HG02798 (cell line): Measurements from ENCODE around the gene KCNN3.

Experiments
- ATAC-seq: cut with Tn5 transposase; IDR thresholded peaks from one replicate; pipeline ENCODE4 v1.9.1; 2021; ENCODE audit warnings: mild to moderate bottlenecking; ENCODE audit not compliant: unreplicated experiment, poor library complexity

Gene KCNN3

GRCh38 chr1:154881820-154882535 lies 11.9 kb upstream of the KCNN3 start:
- ATAC-seq: no peak

- ATAC-seq: no peak
Measured at GRCh38 chr1:154880671-154881070, 10.6 kb upstream of the KCNN3 start.

- no peak for ATAC-seq
Measured at GRCh38 chr1:154879038-154879421, 8.9 kb upstream of the KCNN3 start.

GRCh38 chr1:154878371-154879037 lies 8.4 kb upstream of the KCNN3 start:
- peak; percentile 66 for ATAC-seq

GRCh38 chr1:154877370-154877974 lies 7.4 kb upstream of the KCNN3 start:
- ATAC-seq: no peak

GRCh38 chr1:154876842-154877369 lies 6.8 kb upstream of the KCNN3 start:
- no peak for ATAC-seq

GRCh38 chr1:154874465-154874864 lies 4.4 kb upstream of the KCNN3 start:
- ATAC-seq: no peak

GRCh38 chr1:154873321-154873950 lies 3.4 kb upstream of the KCNN3 start:
- ATAC-seq: no peak

GRCh38 chr1:154871374-154871773 lies 1.3 kb upstream of the KCNN3 start:
- no peak for ATAC-seq

- no peak for ATAC-seq
Measured at GRCh38 chr1:154870734-154871133, 653 bp upstream of the KCNN3 start.

- no peak for ATAC-seq
Measured at GRCh38 chr1:154869351-154870114, 548 bp downstream of the KCNN3 start.

GRCh38 chr1:154867841-154868605 lies 2.1 kb downstream of the KCNN3 start:
- ATAC-seq: no peak

GRCh38 chr1:154867064-154867825 lies 2.8 kb downstream of the KCNN3 start:
- ATAC-seq: no peak

- ATAC-seq: no peak
Measured at GRCh38 chr1:154866257-154867063, 3.6 kb downstream of the KCNN3 start.

GRCh38 chr1:154865442-154866256 lies 4.4 kb downstream of the KCNN3 start:
- ATAC-seq: no peak

- no peak for ATAC-seq
Measured at GRCh38 chr1:154864189-154864975, 5.7 kb downstream of the KCNN3 start.
